HG02943 (cell line): ENCODE measurements around the gene ENTPD2.
A peak's percentile ranks its signal among the peaks of the same experiment; 100 is the strongest.

ENCODE experiments used
- ATAC-seq: cut with Tn5 transposase; IDR thresholded peaks from one replicate; pipeline ENCODE4 v1.9.1; 2021; ENCODE audit warnings: mild to moderate bottlenecking, low read depth, moderate library complexity; ENCODE audit not compliant: unreplicated experiment

The ENTPD2 gene

DNA sequence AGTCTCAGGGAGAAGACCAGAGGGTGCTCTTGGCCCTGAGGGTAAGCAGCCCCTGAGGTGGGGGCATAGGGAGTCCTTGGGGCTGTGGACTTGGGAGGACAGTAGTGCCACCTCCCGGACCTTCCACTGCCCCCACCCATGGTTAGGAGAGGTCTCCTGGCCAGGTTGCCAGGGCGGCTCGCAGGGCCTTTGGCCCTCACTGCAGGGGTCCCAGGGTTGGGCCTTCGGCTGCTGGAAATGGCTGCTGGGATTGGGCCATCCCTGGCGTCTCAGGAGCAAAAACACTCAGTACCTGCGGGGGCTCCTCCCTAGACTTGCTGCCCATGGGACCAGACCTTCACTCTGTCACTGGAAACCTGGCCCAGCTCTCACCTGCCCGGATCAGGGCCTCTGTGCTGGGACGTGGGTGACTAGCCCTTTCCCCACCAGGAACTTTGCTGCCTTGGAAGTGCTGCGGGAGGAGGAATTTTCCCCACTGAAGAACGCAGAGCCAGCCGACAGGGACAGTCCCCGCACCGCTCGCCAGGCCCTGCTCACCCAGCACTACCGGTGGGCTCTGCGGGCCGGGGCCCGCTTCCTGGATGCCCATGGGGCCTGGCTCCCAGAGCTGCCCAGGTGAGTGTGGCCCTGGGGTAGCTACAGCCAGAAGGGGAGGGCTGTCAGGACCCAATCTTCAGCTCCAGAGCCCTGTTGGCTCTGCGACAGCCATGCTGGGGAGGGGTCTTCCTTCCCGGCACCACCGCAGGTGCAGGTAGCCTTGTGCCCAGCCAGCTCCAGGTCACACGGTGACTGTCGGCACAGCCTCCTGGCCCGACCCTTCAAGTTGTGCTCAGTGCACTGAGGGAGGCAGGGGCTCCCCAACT, 26.6 kb upstream of the ENTPD2 start:
- no peak for ATAC-seq

DNA sequence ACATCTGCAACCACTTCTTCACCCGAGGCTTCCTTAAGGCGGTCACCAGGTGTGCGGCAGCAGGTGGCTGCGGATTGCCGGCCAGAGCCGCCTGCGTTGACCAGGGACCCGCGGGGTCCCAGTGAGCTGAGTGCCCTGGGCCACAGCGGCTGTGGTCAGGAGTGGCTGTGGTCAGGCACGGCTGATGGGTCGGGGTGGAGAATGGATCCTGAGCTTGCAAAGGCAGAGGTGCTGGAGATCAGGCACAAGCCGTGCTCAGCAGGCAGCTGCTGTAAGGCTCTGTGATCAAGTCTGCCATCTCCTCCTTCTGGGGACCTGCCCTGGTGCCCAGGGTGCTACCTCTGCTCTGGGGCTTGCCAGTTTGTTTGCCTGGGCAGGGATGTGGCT, 25.5 kb upstream of the ENTPD2 start:
- ATAC-seq, result no peak

DNA sequence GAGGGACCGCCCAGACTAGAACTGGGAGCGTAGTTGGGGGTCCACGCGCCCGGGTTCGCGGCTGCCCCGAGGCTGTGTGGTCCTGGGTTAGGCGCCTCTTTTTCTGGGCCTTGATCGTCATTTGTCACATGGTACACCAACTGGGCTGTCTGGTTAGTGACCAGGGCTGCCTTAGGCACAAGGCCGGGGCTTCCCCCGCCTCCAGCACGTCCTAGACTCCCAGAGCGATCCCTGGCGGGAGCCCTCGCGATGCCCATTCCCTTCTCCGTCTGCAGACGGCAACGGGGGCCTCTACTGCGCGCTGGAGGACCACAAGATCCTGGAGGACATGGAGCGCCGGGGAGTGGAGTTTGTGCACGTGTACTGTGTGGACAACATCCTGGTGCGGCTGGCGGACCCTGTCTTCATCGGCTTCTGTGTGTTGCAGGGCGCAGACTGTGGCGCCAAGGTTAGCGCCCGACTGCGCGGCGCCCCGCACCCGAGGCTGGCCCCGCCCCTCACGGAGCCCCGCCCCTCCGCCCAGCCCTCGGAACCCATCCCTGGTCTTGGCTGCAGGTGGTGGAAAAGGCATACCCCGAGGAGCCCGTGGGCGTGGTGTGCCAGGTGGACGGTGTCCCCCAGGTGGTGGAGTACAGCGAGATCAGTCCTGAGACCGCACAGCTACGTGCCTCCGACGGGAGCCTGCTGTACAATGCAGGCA, 25.0 kb upstream of the ENTPD2 start:
- no peak for ATAC-seq

DNA sequence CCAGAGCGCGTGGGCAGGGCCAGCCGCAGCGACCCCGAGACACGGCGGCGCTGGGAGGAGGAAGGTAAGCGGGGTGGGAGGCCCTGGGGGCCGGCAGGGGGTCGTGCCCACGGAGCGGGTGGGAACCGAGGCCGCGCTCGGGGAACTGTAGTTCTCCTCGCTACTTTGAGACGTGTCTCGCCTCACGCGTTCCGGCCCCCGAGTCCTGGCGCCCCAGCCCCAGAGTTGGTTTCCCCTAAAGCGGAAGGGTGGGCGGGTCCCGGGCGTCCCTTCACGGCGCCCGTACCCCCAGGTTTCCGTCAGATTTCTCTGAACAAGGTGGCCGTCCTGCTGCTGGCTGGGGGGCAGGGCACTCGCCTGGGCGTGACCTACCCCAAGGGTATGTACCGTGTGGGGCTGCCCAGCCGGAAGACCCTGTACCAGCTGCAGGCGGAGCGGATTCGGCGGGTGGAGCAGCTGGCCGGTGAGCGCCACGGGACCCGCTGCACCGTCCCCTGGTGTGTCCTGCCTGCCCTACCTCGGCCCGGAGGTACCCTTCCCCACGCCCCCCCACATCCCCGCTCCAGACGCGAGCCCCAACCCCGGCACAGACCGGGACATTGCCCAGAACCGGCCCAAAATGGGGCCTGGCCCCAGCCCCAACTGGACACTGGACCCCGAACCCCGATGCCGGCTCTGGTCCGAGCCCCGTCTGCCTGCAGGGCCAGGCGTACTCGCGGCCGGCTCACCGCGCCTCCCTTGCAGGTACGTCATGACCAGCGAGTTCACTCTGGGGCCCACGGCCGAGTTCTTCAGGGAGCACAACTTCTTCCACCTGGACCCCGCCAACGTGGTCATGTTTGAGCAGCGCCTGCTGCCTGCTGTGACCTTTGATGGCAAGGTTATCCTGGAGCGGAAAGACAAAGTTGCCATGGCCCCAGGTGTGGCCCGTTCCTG, 24.2 kb upstream of the ENTPD2 start:
- no peak for ATAC-seq

DNA sequence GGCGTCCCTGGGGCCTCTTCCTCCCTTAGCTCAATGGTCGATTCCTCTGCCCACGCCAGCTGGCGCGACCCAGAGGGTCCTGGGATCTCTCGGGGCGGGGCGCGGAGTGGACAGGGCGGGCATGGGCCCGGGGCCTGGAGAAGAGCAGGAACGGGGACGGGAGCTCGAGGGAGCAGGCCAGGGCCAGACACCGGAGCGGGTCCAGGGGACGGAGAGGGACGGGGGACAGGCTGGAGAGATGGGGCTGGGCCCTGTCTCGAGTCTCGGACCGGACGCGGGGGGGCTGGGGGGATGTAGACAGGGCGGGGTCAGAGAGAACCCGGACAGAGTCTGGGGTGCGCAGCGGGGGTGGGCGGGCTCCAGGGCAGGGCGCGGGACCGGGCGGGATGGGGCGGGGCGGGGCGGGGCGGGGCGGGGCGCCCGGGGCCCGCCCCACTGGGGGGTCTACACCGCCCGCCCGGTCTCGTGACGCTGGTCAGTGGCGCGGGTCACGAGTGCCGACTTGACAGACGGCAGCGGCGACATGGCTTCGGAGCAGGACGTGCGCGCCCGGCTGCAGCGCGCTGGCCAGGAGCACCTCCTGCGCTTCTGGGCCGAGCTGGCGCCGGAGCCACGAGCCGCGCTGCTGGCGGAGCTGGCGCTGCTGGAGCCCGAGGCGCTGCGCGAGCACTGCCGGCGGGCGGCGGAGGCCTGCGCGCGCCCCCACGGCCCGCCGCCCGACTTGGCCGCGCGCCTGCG, 23.3 kb upstream of the ENTPD2 start, which contains the start of gene UAP1L1:
UAP1L1 (plus strand) TSS at position 508 of the 738 bp plus-strand sequence; CDS start at position 524, 16 bp downstream.
- ATAC-seq, result no peak

DNA sequence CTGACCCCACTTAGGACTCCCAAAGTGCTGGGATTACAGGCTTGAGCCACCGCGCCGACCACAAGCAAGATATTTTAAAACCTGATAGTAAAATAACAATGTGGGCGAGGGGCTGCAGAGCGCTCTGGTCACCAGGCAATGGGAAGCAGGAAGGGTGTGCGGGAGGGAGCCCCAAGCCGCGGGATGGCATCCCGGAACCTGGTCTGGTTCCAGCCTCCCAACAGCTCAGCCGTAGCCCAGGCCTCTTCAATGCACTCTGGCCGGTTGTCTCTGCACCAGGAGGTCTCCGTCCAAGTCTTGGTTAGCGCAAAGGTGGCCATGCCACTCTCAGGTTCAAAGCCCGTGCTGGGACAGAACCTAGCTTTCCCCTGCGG, 22.8 kb upstream of the ENTPD2 start:
- ATAC-seq, result no peak

DNA sequence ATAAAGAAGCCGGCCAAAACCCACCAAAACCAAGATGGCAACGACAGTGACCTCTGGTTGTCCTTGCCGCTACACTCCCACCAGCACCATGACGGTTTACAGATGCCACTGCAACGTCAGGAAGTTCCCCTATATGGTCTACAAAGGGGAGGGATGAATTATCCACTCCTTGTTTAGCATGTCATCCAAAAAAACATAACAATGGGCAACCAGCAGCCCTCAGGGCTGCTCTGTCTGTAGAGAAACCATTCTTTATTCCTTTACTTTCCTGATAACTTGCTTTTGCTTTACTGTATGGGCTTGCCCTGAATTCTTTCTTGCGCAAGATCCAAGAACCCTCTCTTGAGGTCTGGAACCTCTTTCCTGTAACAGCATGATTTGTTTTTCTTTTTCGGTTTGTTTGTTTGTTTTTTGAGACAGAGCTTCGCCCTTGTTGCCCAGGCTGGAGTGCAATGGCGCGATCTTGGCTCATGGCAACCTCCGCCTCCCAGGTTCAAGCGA, 21.5 kb upstream of the ENTPD2 start:
- ATAC-seq, result no peak

DNA sequence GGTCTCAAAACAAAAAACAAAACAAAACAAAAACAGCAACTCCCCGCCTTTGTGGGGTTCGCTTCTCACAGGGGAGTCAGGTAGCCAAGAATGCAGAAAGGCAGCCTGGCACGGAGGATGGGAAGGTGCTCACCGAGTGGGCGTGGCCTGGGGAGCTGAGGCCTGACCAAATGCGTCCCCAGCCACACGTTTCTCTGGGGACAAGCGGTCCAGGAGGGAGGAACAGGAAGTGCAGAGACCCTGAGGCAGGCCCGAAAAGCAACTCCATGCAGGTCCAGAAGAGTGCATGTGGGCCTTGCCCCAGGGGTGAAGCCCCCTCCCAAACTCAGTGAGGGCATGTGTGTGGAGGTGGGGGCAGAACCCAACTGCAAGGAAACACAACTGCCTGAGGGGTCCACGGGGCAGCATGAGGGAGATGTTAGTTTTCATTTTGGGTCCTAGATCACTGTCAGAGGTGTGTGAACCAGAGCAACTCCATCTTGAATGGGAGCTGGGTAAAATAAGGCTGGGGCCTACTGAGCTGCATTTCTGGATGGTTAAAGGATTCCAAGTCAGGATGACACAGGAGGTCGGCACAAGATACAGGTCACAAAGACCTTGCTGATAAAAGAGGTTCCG, 20.9 kb upstream of the ENTPD2 start:
- ATAC-seq, result no peak

DNA sequence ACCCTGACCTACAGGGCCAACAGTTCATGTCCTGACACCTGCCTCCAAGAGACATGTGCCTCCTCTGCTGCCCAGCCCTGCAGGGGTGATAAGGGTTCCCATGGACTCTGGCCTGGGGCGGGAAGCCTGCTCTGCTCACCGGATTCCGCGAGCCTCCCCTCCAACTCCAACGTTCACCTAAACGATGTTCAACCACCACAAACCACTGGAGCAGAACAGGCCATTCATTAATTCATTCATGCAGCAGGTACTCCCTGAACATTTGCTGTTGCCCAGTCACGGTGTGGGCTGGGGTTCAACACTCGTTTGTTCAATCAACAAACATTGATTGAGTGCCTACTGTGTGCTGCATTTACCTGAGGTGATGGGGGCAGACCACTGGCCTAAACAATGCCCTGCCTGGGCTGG, 20.1 kb upstream of the ENTPD2 start:
- ATAC-seq, result no peak

DNA sequence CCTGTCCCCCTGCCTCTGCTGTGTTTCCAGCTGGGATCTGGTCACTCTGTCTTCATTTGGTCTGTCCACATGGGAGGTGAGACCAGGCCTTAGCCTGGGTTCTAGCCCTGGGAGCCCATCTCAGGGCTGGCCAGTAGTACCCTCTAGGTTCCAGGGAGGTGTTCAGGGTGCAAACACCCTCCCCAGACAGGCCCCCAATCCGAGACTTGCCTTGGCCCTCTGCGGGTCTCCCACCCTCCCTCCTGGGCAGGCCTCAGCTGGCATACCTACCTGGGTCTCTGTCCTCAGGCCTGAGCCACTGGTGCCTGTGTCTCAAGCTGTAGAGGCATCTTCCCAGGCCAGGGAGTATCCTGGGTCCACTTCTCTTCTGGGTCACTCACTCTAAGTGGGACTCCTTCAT, 17.4 kb upstream of the ENTPD2 start:
- no peak for ATAC-seq

DNA sequence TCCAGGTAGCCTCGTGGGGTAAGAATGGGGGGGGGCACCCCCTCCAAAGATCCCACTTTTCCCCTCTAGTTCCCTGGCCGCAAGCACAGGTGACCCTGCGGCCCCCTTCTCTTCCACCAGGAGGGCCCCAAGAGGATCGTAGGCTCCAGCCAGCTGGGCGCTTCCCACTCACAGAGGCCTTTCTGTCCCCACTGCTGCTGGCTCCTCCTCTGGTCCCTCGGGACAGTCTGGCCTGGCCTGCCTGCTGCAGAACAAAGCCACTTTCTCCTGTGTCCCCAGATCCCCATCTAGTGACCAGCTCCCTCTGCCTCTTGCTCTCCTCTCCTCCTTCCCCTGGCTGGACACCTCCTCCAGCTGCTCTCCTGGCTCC, 17.0 kb upstream of the ENTPD2 start:
- ATAC-seq, result peak; percentile 4

DNA sequence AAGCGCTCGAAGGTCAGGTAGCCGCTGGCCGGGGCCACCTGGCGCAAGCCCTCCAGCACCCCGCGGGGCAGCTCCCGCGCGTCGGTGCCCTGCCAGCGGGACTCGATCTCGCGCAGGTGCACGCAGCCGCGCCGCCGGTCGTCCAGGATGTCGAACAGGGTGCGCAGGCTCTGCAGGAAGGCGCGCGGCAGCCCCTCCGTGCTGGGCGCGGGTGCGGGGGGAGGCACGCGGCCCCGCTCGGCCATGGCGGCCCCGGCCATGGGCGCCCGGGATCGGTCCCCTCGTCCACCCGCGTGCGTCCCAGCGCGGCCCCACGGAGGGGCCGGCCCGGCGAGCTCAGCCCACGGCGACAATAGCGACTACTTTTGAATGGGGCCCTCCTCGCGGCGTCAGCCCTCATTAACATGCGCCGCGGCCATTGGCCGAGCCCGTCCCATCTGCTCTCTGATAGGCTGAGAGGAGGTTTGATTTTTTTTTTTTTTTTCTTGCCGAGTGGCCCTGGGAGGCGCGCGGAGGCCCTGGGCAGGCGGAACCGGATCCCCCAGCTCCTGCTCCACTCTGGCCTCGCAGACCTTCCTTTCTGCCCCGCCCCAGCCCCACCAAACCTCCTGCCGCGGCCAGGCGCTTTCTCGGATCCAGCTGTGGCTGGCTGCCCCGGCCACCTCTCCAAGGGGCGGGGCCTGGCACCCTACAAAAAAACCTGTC, 16.5 kb upstream of the ENTPD2 start, which contains the start of gene SAPCD2:
SAPCD2 (minus strand) TSS at position 357 of the 705 bp plus-strand sequence; CDS start at position 260, 97 bp downstream.
- ATAC-seq, result peak; percentile 58

DNA sequence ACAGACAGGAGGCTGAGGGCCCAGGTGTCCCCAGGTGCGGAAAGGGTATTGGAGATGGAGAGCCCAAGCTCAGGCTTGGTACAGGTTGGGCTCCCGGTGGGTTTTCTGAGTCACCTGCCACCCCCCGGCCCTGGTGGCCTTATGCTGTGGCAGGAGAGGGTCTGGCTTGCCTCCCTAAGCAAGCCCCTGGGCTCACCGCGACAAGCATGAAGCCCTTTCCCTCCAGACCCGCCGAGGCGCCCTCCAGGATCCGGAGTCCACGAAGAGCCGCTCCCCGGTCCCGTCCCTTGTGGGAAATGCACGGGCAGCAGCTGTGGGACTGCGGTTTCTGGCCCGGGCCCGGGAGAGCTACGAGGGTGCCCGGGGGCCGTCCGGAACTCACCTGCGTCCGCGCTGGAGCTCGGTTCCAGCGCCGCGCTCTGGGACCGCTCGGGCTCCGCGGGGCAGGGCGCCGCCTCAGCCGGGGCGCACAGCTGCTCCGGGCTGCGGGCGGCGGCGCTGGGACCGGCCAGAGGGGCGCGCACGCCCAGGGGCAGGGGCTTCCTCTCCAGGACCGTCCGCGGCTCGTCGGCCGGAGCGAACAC, 15.7 kb upstream of the ENTPD2 start:
- ATAC-seq, result no peak

DNA sequence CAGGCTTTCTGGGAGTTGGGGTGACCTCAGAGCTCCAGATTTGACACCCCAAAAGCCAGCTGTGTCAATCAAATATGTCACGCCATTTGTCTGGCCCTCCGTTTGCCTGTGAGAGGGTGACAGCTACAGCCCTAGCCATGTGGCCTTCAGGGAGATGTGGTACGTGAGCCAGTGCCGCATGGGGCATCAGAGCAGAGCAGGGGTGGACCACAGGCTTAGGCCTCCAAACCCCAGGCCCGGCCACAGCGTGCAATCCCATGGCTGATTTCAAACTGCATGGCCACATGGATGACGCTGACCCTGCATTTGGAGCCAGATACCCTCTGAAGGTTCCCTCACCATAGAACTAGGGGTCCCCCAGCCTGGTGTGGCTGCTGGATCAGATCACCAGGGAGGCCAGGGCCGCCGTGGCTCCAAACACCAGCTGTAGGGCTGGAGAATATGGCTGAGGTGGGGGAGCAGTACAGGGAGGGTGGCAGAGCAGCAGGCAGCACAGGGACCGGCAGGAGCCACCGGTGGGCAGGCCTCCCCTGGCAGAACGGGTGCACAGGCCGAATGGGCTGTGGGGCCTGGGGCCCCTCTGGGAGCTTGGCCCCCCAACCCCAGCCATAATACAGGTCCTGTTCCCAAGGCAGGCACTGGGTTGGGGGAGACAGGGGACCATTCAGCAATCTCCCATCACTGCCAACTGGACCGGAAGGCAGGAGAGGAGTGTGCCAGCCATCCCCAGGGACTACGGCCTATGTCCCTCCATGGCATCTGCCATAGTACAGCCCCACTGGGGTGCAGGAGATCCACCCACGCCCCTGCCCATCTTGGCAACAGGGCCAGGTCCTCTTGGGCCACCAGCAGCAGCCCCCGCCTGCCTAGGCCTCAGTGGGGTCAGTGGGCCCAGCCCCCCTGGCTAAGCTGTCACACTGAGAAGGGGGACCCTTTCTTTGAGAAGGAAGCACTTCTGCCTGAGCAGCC, 15.0 kb upstream of the ENTPD2 start:
- ATAC-seq, result no peak

DNA sequence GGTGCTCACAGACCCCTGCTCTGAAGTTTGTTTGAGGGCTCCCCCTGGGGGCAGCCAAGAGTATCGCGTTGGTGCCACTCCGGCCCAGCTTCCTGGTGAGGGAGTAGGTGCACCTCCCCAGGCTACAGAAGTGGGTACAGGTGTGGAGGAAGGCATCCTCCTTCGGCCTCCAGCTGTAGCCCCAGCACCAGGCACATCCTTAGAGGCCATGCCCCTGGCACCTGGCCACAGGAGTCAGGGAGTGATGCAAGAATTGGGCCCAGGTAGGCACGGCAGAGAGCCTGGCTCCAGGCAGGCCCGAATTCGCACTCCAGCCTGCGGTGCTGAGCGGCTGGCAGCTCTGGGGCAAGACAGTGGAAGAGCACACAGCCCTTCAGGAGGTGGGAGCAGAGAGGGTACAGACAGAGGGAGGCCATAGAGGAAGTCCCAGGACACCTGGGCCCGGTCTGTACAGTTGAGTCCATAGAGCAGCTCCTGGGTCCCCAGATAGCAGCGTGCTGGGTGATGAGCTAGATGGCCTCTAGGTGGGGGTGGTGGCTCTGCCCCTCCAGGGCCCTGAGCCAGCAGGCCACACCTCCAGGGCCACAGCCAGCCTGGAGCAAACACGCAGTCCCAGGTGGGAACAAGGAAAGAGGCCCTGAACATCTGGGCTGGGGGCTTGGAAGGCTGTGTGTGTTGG, 14.1 kb upstream of the ENTPD2 start:
- no peak for ATAC-seq

DNA sequence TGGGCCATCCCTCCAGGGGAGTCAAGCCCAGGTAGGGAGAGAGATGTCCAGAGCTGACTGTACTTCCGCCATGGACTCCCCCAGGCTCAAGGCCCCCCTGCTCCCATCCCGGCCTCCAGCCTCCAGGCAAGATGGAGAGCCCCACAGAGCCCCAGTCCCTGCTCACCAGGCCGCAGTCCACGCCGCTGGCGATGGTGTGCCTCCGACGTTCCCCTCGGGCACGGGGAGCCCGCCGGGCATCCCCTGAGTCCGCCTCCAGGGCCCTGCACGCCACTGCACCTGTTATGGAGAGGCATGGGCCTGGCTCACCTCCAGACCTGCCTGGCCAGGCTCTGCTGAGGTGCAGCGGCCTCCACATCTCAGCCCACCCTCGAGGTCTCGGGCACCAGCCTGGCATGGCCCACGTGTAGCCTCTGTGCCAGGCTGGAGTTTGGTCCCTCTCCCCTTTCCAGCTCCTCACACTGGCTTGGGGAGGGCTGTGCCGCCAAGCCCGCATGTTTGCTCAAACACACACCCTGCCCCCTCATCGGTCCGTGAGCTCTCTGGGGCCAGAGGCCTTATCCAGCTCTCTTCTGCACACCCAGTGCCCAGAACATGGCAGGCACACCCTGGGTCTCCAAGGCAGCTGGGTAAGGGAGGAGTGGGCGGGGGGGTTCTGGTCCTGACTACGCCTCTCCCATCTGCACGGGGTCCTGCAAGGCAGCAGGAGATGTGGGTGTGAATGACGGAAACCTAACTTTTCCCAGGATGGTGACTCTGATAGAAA, 12.4 kb upstream of the ENTPD2 start:
- ATAC-seq, result no peak
